Ishikawa (cell line): Measurements from ENCODE around the gene ARHGEF4.

ENCODE experiments used
- CEBPB ChIP-seq: IDR thresholded peaks from 2 replicates; pipeline ENCODE4 v1.6.1; 2012
- CREB1 ChIP-seq: IDR thresholded peaks from 2 replicates; pipeline ENCODE4 v1.6.1; 2012; ENCODE audit warnings: low read depth
- EGR1 ChIP-seq: IDR thresholded peaks from 2 replicates; pipeline ENCODE4 v1.6.1; 2012
- EP300 ChIP-seq: IDR thresholded peaks from 2 replicates; pipeline ENCODE4 v1.6.1; 2012; ENCODE audit warnings: borderline replicate concordance
- FOXM1 ChIP-seq: IDR thresholded peaks from 2 replicates; pipeline ENCODE4 v1.6.1; 2012; ENCODE audit warnings: low read depth, borderline replicate concordance
- MAX ChIP-seq: IDR thresholded peaks from 2 replicates; pipeline ENCODE4 v1.6.1; 2012
- NFIC ChIP-seq: IDR thresholded peaks from 2 replicates; pipeline ENCODE4 v1.6.1; 2012
- RAD21 ChIP-seq: IDR thresholded peaks from 2 replicates; pipeline ENCODE4 v1.6.1; 2012; ENCODE audit warnings: low read depth
- REST ChIP-seq: IDR thresholded peaks from 2 replicates; pipeline ENCODE4 v1.6.1; 2012; ENCODE audit warnings: low read depth, mild to moderate bottlenecking
- TAF1 ChIP-seq: IDR thresholded peaks from 2 replicates; pipeline ENCODE4 v1.6.1; 2012; ENCODE audit warnings: low read depth, mild to moderate bottlenecking
- TCF12 ChIP-seq: IDR thresholded peaks from 2 replicates; pipeline ENCODE4 v1.6.1; 2012; ENCODE audit warnings: low read depth
- TEAD4 ChIP-seq: IDR thresholded peaks from 2 replicates; pipeline ENCODE4 v1.6.1; 2012
- USF1 ChIP-seq: IDR thresholded peaks from 2 replicates; pipeline ENCODE4 v1.6.1; 2012
- YY1 ChIP-seq: IDR thresholded peaks from 2 replicates; pipeline ENCODE4 v1.6.1; 2012; ENCODE audit warnings: low read depth
- ZBTB7A ChIP-seq: IDR thresholded peaks from 2 replicates; pipeline ENCODE4 v1.6.1; 2012; ENCODE audit warnings: low read depth

ARHGEF4 gene

GRCh38 chr2:130852521-130853115 lies 15.9 kb downstream of the ARHGEF4 start:
- TF ChIP-seq REST: no peak
- no peak for TF ChIP-seq ZBTB7A
- TF ChIP-seq YY1: no peak
- TF ChIP-seq CREB1: no peak
- TF ChIP-seq EGR1: no peak
- TF ChIP-seq TCF12: no peak
- no peak for TF ChIP-seq MAX
- TF ChIP-seq CEBPB: no peak
- no peak for TF ChIP-seq NFIC

GRCh38 chr2:130853391-130853790 lies 16.7 kb downstream of the ARHGEF4 start:
- peak; percentile 60 for TF ChIP-seq REST
- no peak for TF ChIP-seq TAF1
- no peak for TF ChIP-seq NFIC

- TF ChIP-seq EP300: no peak
- no peak for TF ChIP-seq FOXM1
- no peak for TF ChIP-seq TAF1
- no peak for TF ChIP-seq TEAD4
- TF ChIP-seq CEBPB: no peak
- no peak for TF ChIP-seq YY1
- no peak for TF ChIP-seq EGR1
- TF ChIP-seq RAD21: no peak
- no peak for TF ChIP-seq CREB1
- TF ChIP-seq NFIC: no peak
- no peak for TF ChIP-seq USF1
- TF ChIP-seq TCF12: no peak
- no peak for TF ChIP-seq REST
- TF ChIP-seq MAX: no peak
- no peak for TF ChIP-seq ZBTB7A
These were observed 17.6 kb downstream of the ARHGEF4 start for GRCh38 chr2:130854301-130854700.

- TF ChIP-seq TCF12 (no peak), MAX (peak; percentile 68), CREB1 (peak; percentile 44; the same call in 1 of the 2 replicates), EGR1 (no peak), USF1 (no peak), NFIC (no peak), CEBPB (peak; percentile 7; the same call in 1 of the 2 replicates)
These were observed 28.4 kb downstream of the ARHGEF4 start for GRCh38 chr2:130864830-130865800.
